Activated CD8-positive, alpha-beta T cell treated with anti-CD3 and anti-CD28 coated beads for 36 hours (primary cell): Measurements from ENCODE around the gene NCL. TPM values are rescaled to one million over a fixed set of nuclear protein-coding genes. Genes with fewer than 3 reads are reported as not detected.
A peak's percentile ranks its signal among the peaks of the same experiment; 100 is the strongest.

ENCODE experiments used
- ATAC-seq: fragments of 200-7000 bp; cut with Tn5 transposase; one replicate; pipeline ENCODE4 v1.10.0; 2021; ENCODE audit warnings: mild to moderate bottlenecking, moderate library complexity
- CTCF ChIA-PET: fragments of 350-600 bp; sonication (Branson Sonifier 250); formaldehyde crosslinking; loops from one replicate; lab custom pipeline; 2021; ENCODE audit warnings: antibody characterized with exemption; lab: Charles Lee
- POLR2A ChIA-PET: fragments of 350-600 bp; sonication (Branson Sonifier 250); formaldehyde crosslinking; loops from one replicate; lab custom pipeline; 2021; ENCODE audit warnings: antibody characterized with exemption; lab: Charles Lee
- DNase-seq: peaks from one replicate; pipeline ENCODE4 v3.0.0-alpha.2; 2020
- H3K27ac Mint-ChIP-seq: one replicate; pipeline ENCODE4 v1.8.0; 2021; ENCODE audit warnings: mild to moderate bottlenecking, mixed read lengths
- H3K27me3 Mint-ChIP-seq: one replicate; pipeline ENCODE4 v1.8.0; 2021; ENCODE audit warnings: mixed read lengths
- H3K36me3 Mint-ChIP-seq: one replicate; pipeline ENCODE4 v1.8.0; 2021; ENCODE audit warnings: low read depth, mixed read lengths
- H3K4me1 Mint-ChIP-seq: one replicate; pipeline ENCODE4 v1.8.0; 2021; ENCODE audit warnings: low read depth, mixed read lengths
- H3K4me3 Mint-ChIP-seq: one replicate; pipeline ENCODE4 v1.8.0; 2021; ENCODE audit warnings: mild to moderate bottlenecking, moderate library complexity, mixed read lengths
- H3K9me3 Mint-ChIP-seq: one replicate; pipeline ENCODE4 v1.8.0; 2021; ENCODE audit warnings: mixed read lengths
- CTCF ChIP-seq: fragments of 200-600 bp; IDR thresholded peaks from one replicate; pipeline ENCODE4 v1.8.0; 2022; ENCODE audit warnings: antibody characterized with exemption, mild to moderate bottlenecking
- intact Hi-C: fragments of 100-400 bp; cut with micrococcal nuclease; formaldehyde crosslinking; loops from one replicate; pipeline ENCODE4 v1.10.0; 2022
- total RNA-seq, 2 experiments: library from RNA; stranded (reverse); gene quantifications; one replicate each; pipeline ENCODE4 v1.2.3, GENCODE V29; 2021

Gene NCL
- total RNA-seq, 2 experiments from 2014 or later: 1,312 to 1,361 TPM

DNA sequence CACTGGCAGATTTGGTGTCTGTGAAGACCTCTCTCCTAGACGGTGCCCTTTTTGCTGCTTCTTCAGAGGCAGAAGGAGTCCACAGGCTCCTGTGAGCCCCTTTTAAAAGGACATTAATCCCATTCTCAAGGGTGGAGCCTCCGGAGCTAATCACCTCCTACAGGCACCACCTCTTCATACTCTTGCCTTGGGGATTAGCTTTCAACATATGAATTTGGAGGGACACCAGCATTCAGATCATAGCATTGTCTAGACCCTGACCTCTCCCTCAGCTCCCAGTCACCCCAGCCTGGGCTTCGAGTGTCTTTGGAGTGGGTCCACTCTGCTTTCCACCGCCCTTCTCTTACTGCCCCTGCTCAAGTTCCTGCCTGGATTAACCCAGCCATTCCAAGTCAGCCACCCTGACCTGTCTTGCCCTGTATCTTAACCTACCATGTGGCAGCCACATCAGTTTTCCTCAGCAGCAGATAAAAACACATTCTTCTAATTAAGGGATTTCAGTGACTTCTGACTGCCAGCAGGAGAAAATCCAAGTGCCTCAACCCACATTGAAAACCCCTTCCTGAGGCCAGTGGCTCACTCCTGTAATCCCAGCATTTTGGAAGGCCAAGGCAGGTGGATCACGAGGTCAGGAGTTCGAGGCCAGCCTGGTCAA is 6.1 kb upstream of the NCL start:
- TF ChIP-seq CTCF: no peak
- no peak overlapping the region for H3K27ac Mint-ChIP-seq
- intact Hi-C loops: no loop called here
- ATAC-seq (no peak), DNase-seq (no peak)
- POLR2A ChIA-PET: interaction anchor here (0.7 to 11.3 kb wide), 2 partner anchors 10 to 17 kb away, joined by 3 to 290 read pairs; no protein-coding TSS in a partner anchor
- H3K4me3 Mint-ChIP-seq: no peak overlapping the region
- H3K4me1 Mint-ChIP-seq: peaks cover 6% of the 10 kb centered on the region
- no peaks in the 10 kb centered on the region for H3K9me3 Mint-ChIP-seq
- CTCF ChIA-PET: interaction anchor here (9.2 kb wide), 1 partner anchor 12 kb away, joined by 86 read pairs; no protein-coding TSS in a partner anchor
- no peaks in the 10 kb centered on the region for H3K36me3 Mint-ChIP-seq
- no peaks in the 10 kb centered on the region for H3K27me3 Mint-ChIP-seq

GRCh38 chr2:231469583-231469950 is 5.3 kb upstream of the NCL start:
- peak overlapping the region; percentile 1 for H3K27ac Mint-ChIP-seq
- H3K4me3 Mint-ChIP-seq: no peak overlapping the region
- no peaks in the 10 kb centered on the region for H3K36me3 Mint-ChIP-seq
- ChIA-PET CTCF (interaction anchor here (9.2 kb wide), 1 partner anchor 13 kb away, joined by 86 read pairs; no protein-coding TSS in a partner anchor), POLR2A (interaction anchor here (1.4 to 11.6 kb wide), 4 partner anchors 9 to 43 kb away, joined by 7 to 290 read pairs (median 103); no protein-coding TSS in a partner anchor)
- ATAC-seq (no peak), DNase-seq (no peak)
- H3K4me1 Mint-ChIP-seq: peaks cover 8% of the 10 kb centered on the region
- intact Hi-C loops: loop anchor here (5.0 kb wide), 1 partner anchor 43 kb away; no protein-coding TSS in a partner anchor
- no peak for TF ChIP-seq CTCF
- no peaks in the 10 kb centered on the region for H3K27me3 Mint-ChIP-seq
- H3K9me3 Mint-ChIP-seq: no peaks in the 10 kb centered on the region

GRCh38 chr2:231467613-231468530 is 3.6 kb upstream of the NCL start:
- no peak for ATAC-seq
- ChIA-PET POLR2A (interaction anchor here (1.2 to 11.6 kb wide), 6 partner anchors 7 to 241 kb away, joined by 3 to 290 read pairs (median 32); partner anchors contain the start of gene PTMA), CTCF (interaction anchor here (0.9 to 9.2 kb wide), 6 partner anchors 14 to 241 kb away, joined by 3 to 86 read pairs (median 4); no protein-coding TSS in a partner anchor)
- H3K27ac Mint-ChIP-seq: no peak overlapping the region
- TF ChIP-seq CTCF: no peak
- no peak overlapping the region for H3K4me3 Mint-ChIP-seq
- intact Hi-C loops: loop anchor here (5.0 kb wide), 1 partner anchor 44 kb away; no protein-coding TSS in a partner anchor
- peaks cover 15% of the 10 kb centered on the region for H3K36me3 Mint-ChIP-seq
- H3K9me3 Mint-ChIP-seq: no peaks in the 10 kb centered on the region
- DNase-seq: no peak
- H3K4me1 Mint-ChIP-seq: peaks cover 12% of the 10 kb centered on the region
- no peaks in the 10 kb centered on the region for H3K27me3 Mint-ChIP-seq

DNA sequence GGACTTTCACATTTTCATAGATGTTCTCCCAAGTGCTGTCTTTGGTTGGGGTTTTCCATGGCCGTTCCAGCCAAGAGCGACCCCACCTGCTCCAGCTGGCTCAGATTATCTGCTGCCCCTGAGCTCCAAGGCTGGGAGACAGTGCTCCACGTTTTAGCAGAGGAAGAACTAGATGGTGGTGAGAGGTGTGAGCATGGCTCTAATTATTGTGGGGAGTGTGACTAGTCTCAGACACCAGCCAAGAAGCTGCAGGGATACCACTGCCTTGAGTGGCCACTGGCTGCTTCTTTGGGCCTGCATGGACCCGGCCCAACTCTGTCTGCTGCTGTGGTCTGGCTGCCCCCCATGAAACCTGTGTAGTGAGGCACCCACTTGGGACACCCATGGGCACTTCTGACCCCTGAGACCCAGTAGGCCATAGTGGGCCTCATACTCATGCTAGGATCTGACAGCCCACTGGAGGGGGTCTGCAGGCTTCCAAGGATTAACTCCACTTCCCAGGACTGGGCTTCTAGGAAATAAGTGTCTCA is 2.8 kb upstream of the NCL start:
- Mint-ChIP-seq H3K9me3 (no peaks in the 10 kb centered on the region), H3K4me1 (peaks cover 18% of the 10 kb centered on the region), H3K36me3 (peaks cover 23% of the 10 kb centered on the region), H3K27ac (no peak overlapping the region), H3K4me3 (no peak overlapping the region), H3K27me3 (no peaks in the 10 kb centered on the region)
- ChIA-PET CTCF (interaction anchor here (1.0 to 9.2 kb wide), 6 partner anchors 15 to 207 kb away, joined by 3 to 86 read pairs (median 4); no protein-coding TSS in a partner anchor), POLR2A (interaction anchor here (1.2 to 11.6 kb wide), 5 partner anchors 13 to 242 kb away, joined by 3 to 290 read pairs (median 57); partner anchors contain the start of gene PTMA)
- intact Hi-C loops: loop anchor here (5.0 kb wide), 1 partner anchor 45 kb away; no protein-coding TSS in a partner anchor
- ATAC-seq (no peak), DNase-seq (no peak)
- TF ChIP-seq CTCF: no peak
